CD4-positive, alpha-beta T cell (primary cell): ENCODE measurements around the gene CHST15. TPM values are rescaled to one million over a fixed set of nuclear protein-coding genes. Genes with fewer than 3 reads are reported as not detected.

Experiments used
- ATAC-seq: fragments of 200-7000 bp; cut with Tn5 transposase; one replicate; pipeline ENCODE4 v1.10.0; 2022; ENCODE audit warnings: mild to moderate bottlenecking; ENCODE audit not compliant: poor library complexity
- CTCF ChIA-PET: fragments of 350-600 bp; sonication (Branson Sonifier 250); formaldehyde crosslinking; loops from one replicate; lab custom pipeline; 2021; ENCODE audit warnings: antibody characterized with exemption, inconsistent platforms; lab: Charles Lee
- POLR2A ChIA-PET: fragments of 350-600 bp; sonication (Branson Sonifier 250); formaldehyde crosslinking; loops from one replicate; lab custom pipeline; 2021; ENCODE audit warnings: antibody characterized with exemption, inconsistent platforms; lab: Charles Lee
- DNase-seq, 14 experiments: peaks; one replicate each; pipeline ENCODE4 v3.0.0-alpha.2; 2013 to 2020; ENCODE audit warnings: mixed read lengths in 2 of 14
- H3K27ac ChIP-seq, 2 donors: one replicate each; pipeline versions ENCODE4 v1.5.1 to v1.7.0; 2013; ENCODE audit warnings: low read length in 2 of 2, low read depth in 1 of 2, mild to moderate bottlenecking in 1 of 2
- H3K27me3 ChIP-seq, 2 experiments: 1 replicate in 1 of 2; 2 replicates in 1 of 2; pipeline versions ENCODE4 v1.6.1 to v1.7.0; 2013; ENCODE audit warnings: low read length in 2 of 2, control low read depth in 1 of 2, mild to moderate bottlenecking in 1 of 2, moderate library complexity in 1 of 2; ENCODE audit not compliant: insufficient read depth in 2 of 2, control insufficient read depth in 1 of 2
- H3K36me3 ChIP-seq: one replicate; pipeline ENCODE4 v1.6.1; 2013; ENCODE audit warnings: low read length, control low read depth; ENCODE audit not compliant: insufficient read depth
- H3K4me1 ChIP-seq: one replicate; pipeline ENCODE4 v1.6.1; 2013; ENCODE audit warnings: low read length, control low read depth; ENCODE audit not compliant: insufficient read depth
- H3K4me3 ChIP-seq: one replicate; pipeline ENCODE4 v1.5.1; 2013; ENCODE audit warnings: mild to moderate bottlenecking, low read length, moderate library complexity
- H3K9me3 ChIP-seq, 2 experiments: 1 replicate in 1 of 2; 2 replicates in 1 of 2; pipeline versions ENCODE4 v1.6.1 to v1.7.0; 2013; ENCODE audit warnings: low read length in 2 of 2, mild to moderate bottlenecking in 2 of 2, control low read depth in 1 of 2, moderate library complexity in 1 of 2; ENCODE audit not compliant: control insufficient read depth in 1 of 2, insufficient read depth in 1 of 2
- H3K27ac Mint-ChIP-seq: one replicate; pipeline ENCODE4 v1.8.0; 2020; ENCODE audit warnings: mixed read lengths
- H3K27me3 Mint-ChIP-seq: one replicate; pipeline ENCODE4 v1.8.0; 2021; ENCODE audit warnings: mixed read lengths
- H3K36me3 Mint-ChIP-seq: one replicate; pipeline ENCODE4 v1.8.0; 2021; ENCODE audit warnings: low read depth, mixed read lengths
- H3K4me1 Mint-ChIP-seq: one replicate; pipeline ENCODE4 v1.8.0; 2021; ENCODE audit warnings: low read depth, mixed read lengths
- H3K4me3 Mint-ChIP-seq: one replicate; pipeline ENCODE4 v1.8.0; 2020; ENCODE audit warnings: mild to moderate bottlenecking, mixed read lengths
- H3K9me3 Mint-ChIP-seq: one replicate; pipeline ENCODE4 v1.8.0; 2020; ENCODE audit warnings: mixed read lengths
- CTCF ChIP-seq: fragments of 200-600 bp; IDR thresholded peaks from one replicate; pipeline ENCODE4 v1.8.0; 2022; ENCODE audit warnings: antibody characterized with exemption, mild to moderate bottlenecking
- intact Hi-C, 2 experiments: fragments of 100-400 bp; cut with DNase I in 1 of 2; cut with micrococcal nuclease in 1 of 2; formaldehyde crosslinking; loops; one replicate each; pipeline versions ENCODE4 v1.15.1 to v1.9.0; 2023 to 2025; cut with DNase I, micrococcal nuclease
- total RNA-seq, 174 experiments: library from RNA in 2 of 174; stranded (reverse) in 2 of 174; gene quantifications; one replicate each; pipeline ENCODE4 v1.2.3 and lab custom pipeline; 2021 to 2026

CHST15 gene
- total RNA-seq, 2 experiments from 2014 or later = 0.42 to 0.52 TPM

DNA sequence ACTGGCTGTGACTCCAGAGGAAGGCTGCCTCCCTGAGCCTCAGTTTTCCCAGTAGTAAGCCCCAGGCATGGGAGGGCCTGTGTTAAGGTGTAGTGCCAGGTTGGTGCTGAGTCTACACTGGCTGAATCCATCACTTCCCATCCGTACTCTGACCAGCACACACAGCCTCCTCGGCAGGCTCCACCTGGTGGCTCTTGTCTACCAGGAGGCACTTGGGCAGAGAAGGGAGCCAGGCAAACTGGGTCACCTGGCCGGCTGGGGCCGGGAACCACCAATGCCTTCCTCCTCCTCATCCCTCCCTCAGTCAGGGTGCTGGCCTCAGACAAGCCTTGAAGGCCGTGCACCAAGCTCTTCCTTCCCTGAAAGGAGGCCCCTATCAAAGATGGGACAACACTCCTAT, 75.7 kb downstream of the CHST15 start:
- no peaks in the 10 kb centered on the region for H3K27me3 Mint-ChIP-seq
- H3K4me3 Mint-ChIP-seq = no peak overlapping the region
- H3K4me1 Mint-ChIP-seq = no peaks in the 10 kb centered on the region
- intact Hi-C loops = no loop called here
- H3K36me3 Mint-ChIP-seq = no peaks in the 10 kb centered on the region
- CTCF ChIA-PET = no interaction called here
- no peak overlapping the region for H3K4me3 ChIP-seq
- H3K36me3 ChIP-seq = no peaks in the 10 kb centered on the region
- peaks cover 0 to 21% of the 10 kb centered on the region in 2 experiments for H3K9me3 ChIP-seq
- no peaks in the 10 kb centered on the region for H3K9me3 Mint-ChIP-seq
- H3K27ac ChIP-seq = no peak overlapping the region
- no peaks in the 10 kb centered on the region for H3K27me3 ChIP-seq
- ATAC-seq (no peak), DNase-seq (no peak)
- TF ChIP-seq CTCF = no peak
- H3K4me1 ChIP-seq = no peaks in the 10 kb centered on the region
- no peak overlapping the region for H3K27ac Mint-ChIP-seq
- POLR2A ChIA-PET = no interaction called here

DNA sequence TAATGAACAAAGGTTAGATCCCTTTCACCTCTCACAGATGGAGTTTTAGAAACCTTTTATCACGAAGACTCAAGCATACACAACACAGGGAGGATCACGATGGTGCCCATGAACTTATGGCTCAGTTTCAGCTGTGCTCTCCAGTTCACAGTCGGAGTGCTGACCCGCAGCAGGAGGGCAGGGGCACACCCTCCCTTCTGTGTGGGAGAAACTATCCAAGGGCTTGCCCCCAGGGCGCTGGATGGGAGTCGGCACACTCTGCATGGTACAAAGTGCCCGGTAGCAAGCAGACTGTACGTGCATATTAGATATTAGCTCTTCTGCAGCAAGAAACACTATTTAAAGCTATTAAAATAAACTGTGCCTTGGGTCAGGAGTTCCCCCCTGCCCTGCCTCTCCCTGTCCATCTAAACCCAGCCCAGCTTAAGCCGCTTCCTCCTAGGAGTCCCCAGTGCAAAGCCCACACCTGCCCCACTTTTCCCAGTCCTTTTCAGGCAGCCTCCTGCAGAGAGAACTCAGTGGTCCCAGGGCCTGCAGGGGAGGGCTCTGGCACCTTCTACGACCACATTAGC, 76.5 kb downstream of the CHST15 start:
- Mint-ChIP-seq H3K4me1 (no peaks in the 10 kb centered on the region), H3K9me3 (no peaks in the 10 kb centered on the region), H3K36me3 (no peaks in the 10 kb centered on the region), H3K4me3 (no peak overlapping the region), H3K27ac (no peak overlapping the region), H3K27me3 (no peaks in the 10 kb centered on the region)
- H3K9me3 ChIP-seq = peaks cover 0 to 22% of the 10 kb centered on the region in 2 experiments
- ATAC-seq (no peak), DNase-seq (no peak)
- no peak overlapping the region for H3K4me3 ChIP-seq
- H3K27me3 ChIP-seq = no peaks in the 10 kb centered on the region
- no peak overlapping the region for H3K27ac ChIP-seq
- POLR2A ChIA-PET = no interaction called here
- intact Hi-C loops = no loop called here
- CTCF ChIA-PET = no interaction called here
- TF ChIP-seq CTCF = no peak
- H3K4me1 ChIP-seq = no peaks in the 10 kb centered on the region
- H3K36me3 ChIP-seq = no peaks in the 10 kb centered on the region

- CTCF ChIA-PET = no interaction called here
- Mint-ChIP-seq H3K27ac (no peak overlapping the region), H3K27me3 (no peaks in the 10 kb centered on the region), H3K36me3 (no peaks in the 10 kb centered on the region), H3K4me3 (no peak overlapping the region), H3K9me3 (no peaks in the 10 kb centered on the region), H3K4me1 (no peaks in the 10 kb centered on the region)
- H3K9me3 ChIP-seq = peaks cover 0 to 22% of the 10 kb centered on the region in 2 experiments
- no peaks in the 10 kb centered on the region for H3K4me1 ChIP-seq
- TF ChIP-seq CTCF = no peak
- H3K4me3 ChIP-seq = no peak overlapping the region
- no peaks in the 10 kb centered on the region for H3K36me3 ChIP-seq
- no peak for DNase-seq
- POLR2A ChIA-PET = no interaction called here
- no peak for ATAC-seq
- no peak overlapping the region for H3K27ac ChIP-seq
- no peaks in the 10 kb centered on the region for H3K27me3 ChIP-seq
- intact Hi-C loops = no loop called here
Observed at GRCh38 chr10:124015991-124016390, 77.4 kb downstream of the CHST15 start.
